GM23338 (cell line): Measurements from ENCODE around the gene RAD51B. TPM values are rescaled to one million over a fixed set of nuclear protein-coding genes. Genes with fewer than 3 reads are reported as not detected.

ENCODE experiments used
- ATAC-seq: fragments of 200-7000 bp; cut with Tn5 transposase; 3 replicates; pipeline ENCODE4 v1.9.1; 2020
- DNase-seq: peaks from one replicate; pipeline ENCODE4 v3.0.0-alpha.2; 2015; ENCODE audit warnings: low spot score
- H2AFZ ChIP-seq: fragments of 200-600 bp; sonication (generic); 2 replicates; pipeline ENCODE4 v1.8.0; 2016; ENCODE audit warnings: antibody characterized with exemption, mild to moderate bottlenecking, moderate library complexity
- H3F3A ChIP-seq: fragments of 200-600 bp; sonication (generic); replicated peaks from 2 replicates; pipeline ENCODE4 v1.8.0; 2017; ENCODE audit warnings: antibody characterized with exemption, mixed run types, low read depth
- H3K27ac ChIP-seq: fragments of 200-600 bp; sonication (generic); 2 replicates; pipeline ENCODE4 v1.6.1; 2016; ENCODE audit warnings: low read depth
- H3K27me3 ChIP-seq: fragments of 200-600 bp; sonication (generic); 2 replicates; pipeline ENCODE4 v1.8.0; 2016; ENCODE audit warnings: mild to moderate bottlenecking, mixed run types, moderate library complexity; ENCODE audit not compliant: insufficient read depth
- H3K36me3 ChIP-seq: fragments of 200-600 bp; sonication (generic); 2 replicates; pipeline ENCODE4 v1.8.0; 2016; ENCODE audit warnings: mild to moderate bottlenecking; ENCODE audit not compliant: insufficient read depth
- H3K4me1 ChIP-seq: fragments of 200-600 bp; sonication (generic); 2 replicates; pipeline ENCODE4 v1.8.0; 2016; ENCODE audit warnings: mild to moderate bottlenecking, moderate library complexity; ENCODE audit not compliant: insufficient read depth
- H3K4me2 ChIP-seq: fragments of 200-600 bp; sonication (generic); 2 replicates; pipeline ENCODE4 v1.7.1; 2017; ENCODE audit warnings: mixed run types
- H3K4me3 ChIP-seq: fragments of 200-600 bp; sonication (generic); 2 replicates; pipeline ENCODE4 v1.6.1; 2016; ENCODE audit warnings: mixed run types
- H3K79me2 ChIP-seq: fragments of 200-600 bp; sonication (generic); replicated peaks from 2 replicates; pipeline ENCODE4 v1.8.0; 2017; ENCODE audit warnings: mild to moderate bottlenecking; ENCODE audit not compliant: insufficient read depth
- H3K9me2 ChIP-seq: fragments of 200-600 bp; sonication (generic); 2 replicates; pipeline ENCODE4 v1.8.0; 2017; ENCODE audit not compliant: insufficient read depth
- H4K20me1 ChIP-seq: fragments of 200-600 bp; sonication (generic); replicated peaks from 2 replicates; pipeline ENCODE4 v1.8.0; 2017; ENCODE audit warnings: mild to moderate bottlenecking; ENCODE audit not compliant: insufficient read depth
- H3K27ac Mint-ChIP-seq: 2 replicates; pipeline ENCODE4 v1.8.0; 2020; ENCODE audit warnings: inconsistent platforms, mild to moderate bottlenecking, moderate library complexity, mixed read lengths
- H3K27me3 Mint-ChIP-seq: 3 replicates; pipeline ENCODE4 v1.8.0; 2022; ENCODE audit warnings: low read depth, mild to moderate bottlenecking, moderate library complexity, mixed read lengths, inconsistent platforms; ENCODE audit not compliant: insufficient read depth, poor library complexity
- H3K36me3 Mint-ChIP-seq: 3 replicates; pipeline ENCODE4 v1.8.0; 2021; ENCODE audit warnings: low read depth, mild to moderate bottlenecking, inconsistent platforms, moderate library complexity, mixed read lengths
- H3K4me1 Mint-ChIP-seq: 3 replicates; pipeline ENCODE4 v1.8.0; 2020; ENCODE audit warnings: mild to moderate bottlenecking, inconsistent platforms, mixed read lengths
- H3K4me3 Mint-ChIP-seq: 3 replicates; pipeline ENCODE4 v1.8.0; 2021; ENCODE audit warnings: moderate library complexity, mild to moderate bottlenecking, inconsistent platforms, mixed read lengths
- H3K9me3 Mint-ChIP-seq: 3 replicates; pipeline ENCODE4 v1.8.0; 2020; ENCODE audit warnings: moderate library complexity, mild to moderate bottlenecking, inconsistent platforms, mixed read lengths
- EZH2 ChIP-seq: fragments of 200-600 bp; sonication (generic); IDR thresholded peaks from one replicate; pipeline ENCODE4 v1.8.0; 2017; ENCODE audit warnings: antibody characterized with exemption, mild to moderate bottlenecking, low read depth; ENCODE audit not compliant: unreplicated experiment
- EZH2phosphoT487 ChIP-seq: fragments of 200-600 bp; sonication (generic); IDR thresholded peaks from one replicate; pipeline ENCODE4 v1.8.1; 2018; ENCODE audit warnings: antibody characterized with exemption; ENCODE audit not compliant: unreplicated experiment
- NANOG ChIP-seq: IDR thresholded peaks from 2 replicates; pipeline ENCODE4 v1.6.1; 2016; ENCODE audit warnings: antibody characterized with exemption, borderline replicate concordance
- STAT1 ChIP-seq: IDR thresholded peaks from one replicate; pipeline ENCODE4 v1.6.1; 2016; ENCODE audit warnings: antibody characterized with exemption; ENCODE audit not compliant: unreplicated experiment
- ZNF114 ChIP-seq: fragments of 250-450 bp; sonication (Bioruptor Pico); IDR thresholded peaks from 2 replicates; pipeline ENCODE4 v1.5.0; 2020; ENCODE audit warnings: mild to moderate bottlenecking, moderate library complexity
- ZNF331 ChIP-seq: fragments of 250-450 bp; sonication (Bioruptor Pico); IDR thresholded peaks from 2 replicates; pipeline ENCODE4 v1.5.0; 2020; ENCODE audit warnings: low read depth, mild to moderate bottlenecking, moderate library complexity
- polyA plus RNA-seq: library from polyadenylated mRNA; unstranded; fragments of >200 nt; fragmentation: Nextera tagmentation; extraction: Ambion mirVana; gene quantifications from 2 replicates; pipeline ENCODE4 v1.2.1, GENCODE V29; 2016
- total RNA-seq: library from RNA; depleted of rRNA; stranded (reverse); fragments of >200 nt; shearing (Covaris generic); gene quantifications from 2 replicates; pipeline ENCODE4 v1.2.3, GENCODE V29; 2014
- TF ChIP-seq, protein P1 (sequence below): IDR thresholded peaks from one replicate; pipeline ENCODE4 v1.6.1; 2018; ENCODE audit warnings: antibody characterized with exemption; ENCODE audit not compliant: unreplicated experiment
- TF ChIP-seq, protein P2 (sequence below), 2 experiments: fragments of 200-600 bp in 1 of 2; sonication (generic) in 1 of 2; conservative IDR thresholded peaks; 2 replicates each; pipeline versions ENCODE4 v1.5.1 to v1.6.1; 2016 to 2017; ENCODE audit warnings: antibody characterized with exemption in 2 of 2, low read depth in 2 of 2, mild to moderate bottlenecking in 2 of 2, moderate library complexity in 1 of 2
- TF ChIP-seq, protein P3 (sequence below): IDR thresholded peaks from 2 replicates; pipeline ENCODE4 v1.6.1; 2016; ENCODE audit warnings: antibody characterized with exemption

Gene RAD51B
- total and polyA plus RNA-seq, 2 experiments from 2014 or later: 15.7 to 29.1 TPM

DNA sequence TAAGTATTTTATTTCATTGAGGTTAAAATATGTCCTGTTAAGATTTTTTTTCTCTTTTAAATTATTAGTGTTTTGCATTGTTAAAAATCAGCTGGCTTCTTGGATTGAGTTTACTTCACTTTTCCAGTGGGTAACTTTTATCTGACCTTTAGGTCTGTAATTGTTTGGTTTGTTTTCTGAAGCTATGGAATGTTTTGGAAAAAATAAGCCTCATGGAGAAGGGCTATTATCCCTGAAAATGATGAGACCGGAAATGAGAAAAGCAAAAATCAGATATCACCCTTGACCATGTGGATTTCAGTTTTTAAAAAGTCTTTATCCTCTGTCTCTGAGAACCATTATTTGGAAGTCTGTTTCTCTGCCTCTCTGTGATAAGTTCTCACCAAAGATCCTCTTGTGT, 180.9 kb downstream of the RAD51B start (continued):
- TF ChIP-seq EZH2phosphoT487 (no peak), STAT1 (no peak), EZH2 (no peak)
- TF ChIP-seq, protein P1, sequence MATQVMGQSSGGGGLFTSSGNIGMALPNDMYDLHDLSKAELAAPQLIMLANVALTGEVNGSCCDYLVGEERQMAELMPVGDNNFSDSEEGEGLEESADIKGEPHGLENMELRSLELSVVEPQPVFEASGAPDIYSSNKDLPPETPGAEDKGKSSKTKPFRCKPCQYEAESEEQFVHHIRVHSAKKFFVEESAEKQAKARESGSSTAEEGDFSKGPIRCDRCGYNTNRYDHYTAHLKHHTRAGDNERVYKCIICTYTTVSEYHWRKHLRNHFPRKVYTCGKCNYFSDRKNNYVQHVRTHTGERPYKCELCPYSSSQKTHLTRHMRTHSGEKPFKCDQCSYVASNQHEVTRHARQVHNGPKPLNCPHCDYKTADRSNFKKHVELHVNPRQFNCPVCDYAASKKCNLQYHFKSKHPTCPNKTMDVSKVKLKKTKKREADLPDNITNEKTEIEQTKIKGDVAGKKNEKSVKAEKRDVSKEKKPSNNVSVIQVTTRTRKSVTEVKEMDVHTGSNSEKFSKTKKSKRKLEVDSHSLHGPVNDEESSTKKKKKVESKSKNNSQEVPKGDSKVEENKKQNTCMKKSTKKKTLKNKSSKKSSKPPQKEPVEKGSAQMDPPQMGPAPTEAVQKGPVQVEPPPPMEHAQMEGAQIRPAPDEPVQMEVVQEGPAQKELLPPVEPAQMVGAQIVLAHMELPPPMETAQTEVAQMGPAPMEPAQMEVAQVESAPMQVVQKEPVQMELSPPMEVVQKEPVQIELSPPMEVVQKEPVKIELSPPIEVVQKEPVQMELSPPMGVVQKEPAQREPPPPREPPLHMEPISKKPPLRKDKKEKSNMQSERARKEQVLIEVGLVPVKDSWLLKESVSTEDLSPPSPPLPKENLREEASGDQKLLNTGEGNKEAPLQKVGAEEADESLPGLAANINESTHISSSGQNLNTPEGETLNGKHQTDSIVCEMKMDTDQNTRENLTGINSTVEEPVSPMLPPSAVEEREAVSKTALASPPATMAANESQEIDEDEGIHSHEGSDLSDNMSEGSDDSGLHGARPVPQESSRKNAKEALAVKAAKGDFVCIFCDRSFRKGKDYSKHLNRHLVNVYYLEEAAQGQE: no peak
- TF ChIP-seq, protein P2, sequence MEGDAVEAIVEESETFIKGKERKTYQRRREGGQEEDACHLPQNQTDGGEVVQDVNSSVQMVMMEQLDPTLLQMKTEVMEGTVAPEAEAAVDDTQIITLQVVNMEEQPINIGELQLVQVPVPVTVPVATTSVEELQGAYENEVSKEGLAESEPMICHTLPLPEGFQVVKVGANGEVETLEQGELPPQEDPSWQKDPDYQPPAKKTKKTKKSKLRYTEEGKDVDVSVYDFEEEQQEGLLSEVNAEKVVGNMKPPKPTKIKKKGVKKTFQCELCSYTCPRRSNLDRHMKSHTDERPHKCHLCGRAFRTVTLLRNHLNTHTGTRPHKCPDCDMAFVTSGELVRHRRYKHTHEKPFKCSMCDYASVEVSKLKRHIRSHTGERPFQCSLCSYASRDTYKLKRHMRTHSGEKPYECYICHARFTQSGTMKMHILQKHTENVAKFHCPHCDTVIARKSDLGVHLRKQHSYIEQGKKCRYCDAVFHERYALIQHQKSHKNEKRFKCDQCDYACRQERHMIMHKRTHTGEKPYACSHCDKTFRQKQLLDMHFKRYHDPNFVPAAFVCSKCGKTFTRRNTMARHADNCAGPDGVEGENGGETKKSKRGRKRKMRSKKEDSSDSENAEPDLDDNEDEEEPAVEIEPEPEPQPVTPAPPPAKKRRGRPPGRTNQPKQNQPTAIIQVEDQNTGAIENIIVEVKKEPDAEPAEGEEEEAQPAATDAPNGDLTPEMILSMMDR (conservative IDR thresholded peaks at IDR 0.05; ENCODE audit: low read depth in 2 of 2): no peak

DNA sequence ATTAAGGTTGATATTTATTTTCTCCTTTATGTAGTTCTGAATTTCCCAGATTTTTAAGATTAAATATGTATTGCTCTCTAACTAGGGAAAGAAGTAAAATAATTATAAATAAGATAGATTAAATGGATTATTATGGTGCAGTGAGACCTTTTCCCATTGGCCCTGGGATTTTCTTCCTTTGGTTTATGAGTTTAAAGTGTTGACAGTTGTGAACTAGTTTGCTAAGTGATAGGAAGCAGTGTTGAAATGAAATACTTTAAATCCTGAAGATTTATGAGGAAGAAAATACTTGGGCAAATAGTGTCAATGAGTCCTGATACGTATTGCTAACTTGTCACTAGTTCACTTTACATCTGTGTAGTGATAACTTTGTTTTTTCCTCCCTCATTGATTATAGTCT, 188.9 kb downstream of the RAD51B start:
- Mint-ChIP-seq H3K27me3 (no peaks in the 10 kb centered on the region), H3K27ac (no peak overlapping the region), H3K4me3 (no peak overlapping the region), H3K9me3 (no peaks in the 10 kb centered on the region), H3K4me1 (no peaks in the 10 kb centered on the region), H3K36me3 (no peaks in the 10 kb centered on the region)
- H2AFZ ChIP-seq: no peak overlapping the region
- no peak overlapping the region for H3K27ac ChIP-seq
- H3F3A ChIP-seq: no peaks in the 10 kb centered on the region
- no peak overlapping the region for H3K4me2 ChIP-seq
- ATAC-seq: no peak
- H4K20me1 ChIP-seq: no peaks in the 10 kb centered on the region
- no peaks in the 10 kb centered on the region for H3K36me3 ChIP-seq
- no peaks in the 10 kb centered on the region for H3K79me2 ChIP-seq
- H3K4me3 ChIP-seq: no peak overlapping the region
- H3K27me3 ChIP-seq: no peaks in the 10 kb centered on the region
- H3K9me2 ChIP-seq: no peaks in the 10 kb centered on the region
- H3K4me1 ChIP-seq: no peaks in the 10 kb centered on the region
- DNase-seq: no peak
- TF ChIP-seq, protein P1: no peak
- TF ChIP-seq NANOG (no peak), STAT1 (no peak), EZH2phosphoT487 (no peak), ZNF331 (CRISPR knock-in tag) (no peak), ZNF114 (CRISPR knock-in tag) (no peak)
- TF ChIP-seq, protein P3, sequence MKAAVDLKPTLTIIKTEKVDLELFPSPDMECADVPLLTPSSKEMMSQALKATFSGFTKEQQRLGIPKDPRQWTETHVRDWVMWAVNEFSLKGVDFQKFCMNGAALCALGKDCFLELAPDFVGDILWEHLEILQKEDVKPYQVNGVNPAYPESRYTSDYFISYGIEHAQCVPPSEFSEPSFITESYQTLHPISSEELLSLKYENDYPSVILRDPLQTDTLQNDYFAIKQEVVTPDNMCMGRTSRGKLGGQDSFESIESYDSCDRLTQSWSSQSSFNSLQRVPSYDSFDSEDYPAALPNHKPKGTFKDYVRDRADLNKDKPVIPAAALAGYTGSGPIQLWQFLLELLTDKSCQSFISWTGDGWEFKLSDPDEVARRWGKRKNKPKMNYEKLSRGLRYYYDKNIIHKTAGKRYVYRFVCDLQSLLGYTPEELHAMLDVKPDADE: no peak
